ENCODE measurements around the gene SPN.

- TF ChIP-seq EZH2phosphoT487 (IDR thresholded peaks at IDR 0.05; ENCODE audit: insufficient read depth, low read depth): no peak
- TF ChIP-seq EZH2 (IDR thresholded peaks at IDR 0.05; ENCODE audit: insufficient read depth, poor library complexity, severe bottlenecking): no peak
Observed at GRCh38 chr16:29697391-29697790, 34.3 kb downstream of the SPN start.
